ENCODE data around the gene TTYH3.

The TTYH3 gene

GRCh38 chr7:2687338-2687869, 55.6 kb downstream of the TTYH3 start:
- Histone ChIP-seq H3K79me2 (ENCODE audit: control insufficient read depth, low read length) (no peaks in the 10 kb centered on the region), H3K4me2 (ENCODE audit: low read length) (no peak overlapping the region), H3K9me3 (ENCODE audit: control insufficient read depth, insufficient read depth, low read length) (no peaks in the 10 kb centered on the region), H3K4me1 (ENCODE audit: control insufficient read depth, low read length) (peaks cover 9% of the 10 kb centered on the region), H3K9me2 (replicated peaks; ENCODE audit: control insufficient read depth, low read length) (no peaks in the 10 kb centered on the region), H3F3A (ENCODE audit: control insufficient read depth, insufficient read depth) (no peaks in the 10 kb centered on the region), H4K20me1 (ENCODE audit: control insufficient read depth, insufficient read depth, low read depth, low read length) (no peaks in the 10 kb centered on the region), H3K27ac (ENCODE audit: low read depth, low read length) (no peak overlapping the region), H3K4me3 (ENCODE audit: low read length) (no peak overlapping the region), H3K36me3 (ENCODE audit: control insufficient read depth, low read length) (no peaks in the 10 kb centered on the region), H3K27me3 (ENCODE audit: control insufficient read depth, low read length) (peaks cover 51% of the 10 kb centered on the region)
- TF ChIP-seq CTCF (IDR thresholded peaks at IDR 0.05; ENCODE audit: low read depth, low read length, poor library complexity, severe bottlenecking) (no peak), EZH2phosphoT487 (IDR thresholded peaks at IDR 0.05; ENCODE audit: borderline replicate concordance, low read length) (no peak)

GRCh38 chr7:2687881-2688318, 56.1 kb downstream of the TTYH3 start, which contains the start of gene AMZ1:
TSS of gene AMZ1 (plus strand) at chr7:2688202. CDS start at chr7:2700452, 12,250 bp downstream.
- Histone ChIP-seq H3K4me3 (ENCODE audit: low read length) (no peak within 1 kb of the TSS), H3F3A (ENCODE audit: control insufficient read depth, insufficient read depth) (no peaks in the 10 kb centered on the region), H3K4me1 (ENCODE audit: control insufficient read depth, low read length) (peaks cover 13% of the 10 kb centered on the region), H3K27me3 (ENCODE audit: control insufficient read depth, low read length) (peaks cover 46% of the 10 kb centered on the region), H3K4me2 (ENCODE audit: low read length) (no peak within 1 kb of the TSS), H4K20me1 (ENCODE audit: control insufficient read depth, insufficient read depth, low read depth, low read length) (no peaks in the 10 kb centered on the region), H3K27ac (ENCODE audit: low read depth, low read length) (no peak within 1 kb of the TSS), H3K9me2 (replicated peaks; ENCODE audit: control insufficient read depth, low read length) (no peaks in the 10 kb centered on the region), H3K36me3 (ENCODE audit: control insufficient read depth, low read length) (no peaks in the 10 kb centered on the region), H3K79me2 (ENCODE audit: control insufficient read depth, low read length) (no peaks in the 10 kb centered on the region), H3K9me3 (ENCODE audit: control insufficient read depth, insufficient read depth, low read length) (no peaks in the 10 kb centered on the region)
- TF ChIP-seq CTCF (IDR thresholded peaks at IDR 0.05; ENCODE audit: low read depth, low read length, poor library complexity, severe bottlenecking): no peak
- no peak for TF ChIP-seq EZH2phosphoT487 (IDR thresholded peaks at IDR 0.05; ENCODE audit: borderline replicate concordance, low read length)

GRCh38 chr7:2688409-2689342, 56.9 kb downstream of the TTYH3 start:
- peaks cover 44% of the 10 kb centered on the region for H3K27me3 ChIP-seq (ENCODE audit: control insufficient read depth, low read length)
- TF ChIP-seq EZH2phosphoT487 (IDR thresholded peaks at IDR 0.05; ENCODE audit: borderline replicate concordance, low read length): peak; percentile 95
- TF ChIP-seq CTCF (IDR thresholded peaks at IDR 0.05; ENCODE audit: low read depth, low read length, poor library complexity, severe bottlenecking): no peak

More at GRCh38 chr7:2688409-2689342, 56.9 kb downstream of the TTYH3 start:
- Histone ChIP-seq H3K4me1 (ENCODE audit: control insufficient read depth, low read length) (peaks cover 21% of the 10 kb centered on the region), H3K4me2 (ENCODE audit: low read length) (no peak overlapping the region), H3K4me3 (ENCODE audit: low read length) (no peak overlapping the region), H3K27ac (ENCODE audit: low read depth, low read length) (no peak overlapping the region), H3K79me2 (ENCODE audit: control insufficient read depth, low read length) (no peaks in the 10 kb centered on the region), H3K36me3 (ENCODE audit: control insufficient read depth, low read length) (no peaks in the 10 kb centered on the region), H3K9me2 (replicated peaks; ENCODE audit: control insufficient read depth, low read length) (no peaks in the 10 kb centered on the region), H3K9me3 (ENCODE audit: control insufficient read depth, insufficient read depth, low read length) (no peaks in the 10 kb centered on the region), H3F3A (ENCODE audit: control insufficient read depth, insufficient read depth) (no peaks in the 10 kb centered on the region), H4K20me1 (ENCODE audit: control insufficient read depth, insufficient read depth, low read depth, low read length) (no peaks in the 10 kb centered on the region)

All from DOHH2 (cell line).